ENCODE data around the gene SDK1.

DNA sequence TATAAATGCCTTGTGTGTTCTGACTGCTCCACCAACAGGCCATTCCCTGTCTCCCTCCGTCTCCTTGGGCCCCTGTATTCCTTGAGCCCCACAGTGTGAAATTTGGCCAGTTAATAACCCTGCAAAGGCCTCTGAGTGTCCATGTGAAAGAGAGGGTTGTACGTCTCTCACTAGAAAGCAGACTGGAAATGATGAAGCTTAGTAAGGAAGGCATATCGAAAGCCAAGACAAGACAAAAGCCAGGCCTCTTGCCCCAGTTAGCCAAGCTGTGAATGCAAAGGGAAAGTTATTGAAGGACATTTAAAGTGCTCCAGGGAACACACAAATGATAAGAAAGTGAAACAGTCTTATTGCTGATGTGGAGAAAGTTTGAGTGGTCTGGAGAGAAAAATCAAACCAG is 680.2 kb downstream of the SDK1 start:
- TF ChIP-seq, protein P1, sequence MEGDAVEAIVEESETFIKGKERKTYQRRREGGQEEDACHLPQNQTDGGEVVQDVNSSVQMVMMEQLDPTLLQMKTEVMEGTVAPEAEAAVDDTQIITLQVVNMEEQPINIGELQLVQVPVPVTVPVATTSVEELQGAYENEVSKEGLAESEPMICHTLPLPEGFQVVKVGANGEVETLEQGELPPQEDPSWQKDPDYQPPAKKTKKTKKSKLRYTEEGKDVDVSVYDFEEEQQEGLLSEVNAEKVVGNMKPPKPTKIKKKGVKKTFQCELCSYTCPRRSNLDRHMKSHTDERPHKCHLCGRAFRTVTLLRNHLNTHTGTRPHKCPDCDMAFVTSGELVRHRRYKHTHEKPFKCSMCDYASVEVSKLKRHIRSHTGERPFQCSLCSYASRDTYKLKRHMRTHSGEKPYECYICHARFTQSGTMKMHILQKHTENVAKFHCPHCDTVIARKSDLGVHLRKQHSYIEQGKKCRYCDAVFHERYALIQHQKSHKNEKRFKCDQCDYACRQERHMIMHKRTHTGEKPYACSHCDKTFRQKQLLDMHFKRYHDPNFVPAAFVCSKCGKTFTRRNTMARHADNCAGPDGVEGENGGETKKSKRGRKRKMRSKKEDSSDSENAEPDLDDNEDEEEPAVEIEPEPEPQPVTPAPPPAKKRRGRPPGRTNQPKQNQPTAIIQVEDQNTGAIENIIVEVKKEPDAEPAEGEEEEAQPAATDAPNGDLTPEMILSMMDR (conservative IDR thresholded peaks at IDR 0.05; ENCODE audit: low read length), result no peak
- TF ChIP-seq EZH2phosphoT487 (IDR thresholded peaks at IDR 0.05; ENCODE audit: borderline replicate concordance, low read depth, low read length), result no peak

Measured in OCI-LY7 (cell line).